Glutamatergic neuron (in vitro differentiated cells): ENCODE results near the gene ATG4C. TPM values are rescaled to one million over a fixed set of nuclear protein-coding genes. Genes with fewer than 3 reads are reported as not detected.

Experiments
- DNase-seq: peaks from one replicate; pipeline ENCODE4 v3.0.0; 2022
- H3K27ac Mint-ChIP-seq: one replicate; pipeline ENCODE4 v1.8.0; 2020; ENCODE audit warnings: mild to moderate bottlenecking, mixed read lengths, inconsistent platforms; ENCODE audit not compliant: unreplicated experiment
- H3K27me3 Mint-ChIP-seq: one replicate; pipeline ENCODE4 v1.8.0; 2020; ENCODE audit warnings: mild to moderate bottlenecking, moderate library complexity, mixed read lengths, inconsistent platforms; ENCODE audit not compliant: unreplicated experiment
- H3K36me3 Mint-ChIP-seq: one replicate; pipeline ENCODE4 v1.8.0; 2020; ENCODE audit warnings: mild to moderate bottlenecking, mixed read lengths, inconsistent platforms; ENCODE audit not compliant: unreplicated experiment
- H3K4me1 Mint-ChIP-seq: one replicate; pipeline ENCODE4 v1.8.0; 2020; ENCODE audit warnings: mild to moderate bottlenecking, low read depth, mixed read lengths, inconsistent platforms; ENCODE audit not compliant: unreplicated experiment
- H3K4me3 Mint-ChIP-seq: one replicate; pipeline ENCODE4 v1.8.0; 2020; ENCODE audit warnings: mild to moderate bottlenecking, mixed read lengths, inconsistent platforms; ENCODE audit not compliant: unreplicated experiment
- H3K9me3 Mint-ChIP-seq: one replicate; pipeline ENCODE4 v1.8.0; 2020; ENCODE audit warnings: mild to moderate bottlenecking, moderate library complexity, mixed read lengths, inconsistent platforms; ENCODE audit not compliant: unreplicated experiment
- CTCF ChIP-seq: fragments of 200-600 bp; sonication (generic); IDR thresholded peaks from one replicate; pipeline ENCODE4 v1.5.0; 2021; ENCODE audit not compliant: partially characterized antibody, unreplicated experiment
- total RNA-seq: library from RNA; stranded (reverse); fragmentation: NEBNext Ultra II Directional; extraction: Animal tissue kit (Norgen Biotek cat#: 25700); gene quantifications from one replicate; pipeline ENCODE4 v1.2.1, GENCODE V29; 2021; ENCODE audit not compliant: unreplicated experiment

The ATG4C gene
- total RNA-seq, 1 donor from 2014 or later = 8.7 TPM

- no peak for TF ChIP-seq CTCF
- DNase-seq = no peak
- H3K4me3 Mint-ChIP-seq = no peak overlapping the region
- no peaks in the 10 kb centered on the region for H3K4me1 Mint-ChIP-seq
- H3K36me3 Mint-ChIP-seq = no peaks in the 10 kb centered on the region
- H3K9me3 Mint-ChIP-seq = no peaks in the 10 kb centered on the region
- no peaks in the 10 kb centered on the region for H3K27me3 Mint-ChIP-seq
- no peak overlapping the region for H3K27ac Mint-ChIP-seq
Observed at GRCh38 chr1:62794053-62794452, 10.1 kb downstream of the ATG4C start.

- Mint-ChIP-seq H3K9me3 (peaks cover 2% of the 10 kb centered on the region), H3K36me3 (no peaks in the 10 kb centered on the region), H3K27ac (no peak overlapping the region), H3K27me3 (no peaks in the 10 kb centered on the region), H3K4me3 (no peak overlapping the region), H3K4me1 (no peaks in the 10 kb centered on the region)
- DNase-seq = no peak
- TF ChIP-seq CTCF = no peak
Observed at GRCh38 chr1:62796221-62796620, 12.3 kb downstream of the ATG4C start.

- Mint-ChIP-seq H3K27ac (no peak overlapping the region), H3K36me3 (no peaks in the 10 kb centered on the region), H3K9me3 (peaks cover 2% of the 10 kb centered on the region), H3K4me1 (no peaks in the 10 kb centered on the region), H3K4me3 (no peak overlapping the region), H3K27me3 (no peaks in the 10 kb centered on the region)
- DNase-seq = no peak
- no peak for TF ChIP-seq CTCF
Observed at GRCh38 chr1:62799688-62800087, 15.8 kb downstream of the ATG4C start.

- peaks cover 2% of the 10 kb centered on the region for H3K9me3 Mint-ChIP-seq
- DNase-seq = no peak
- TF ChIP-seq CTCF = no peak
- H3K36me3 Mint-ChIP-seq = no peaks in the 10 kb centered on the region
- H3K4me1 Mint-ChIP-seq = no peaks in the 10 kb centered on the region
- no peak overlapping the region for H3K4me3 Mint-ChIP-seq
- no peak overlapping the region for H3K27ac Mint-ChIP-seq
- H3K27me3 Mint-ChIP-seq = no peaks in the 10 kb centered on the region
Observed at GRCh38 chr1:62800281-62800680, 16.3 kb downstream of the ATG4C start.

GRCh38 chr1:62800825-62801306 is 16.9 kb downstream of the ATG4C start:
- H3K27me3 Mint-ChIP-seq = no peaks in the 10 kb centered on the region
- H3K36me3 Mint-ChIP-seq = no peaks in the 10 kb centered on the region
- H3K27ac Mint-ChIP-seq = no peak overlapping the region
- H3K4me3 Mint-ChIP-seq = no peak overlapping the region
- H3K9me3 Mint-ChIP-seq = peaks cover 2% of the 10 kb centered on the region
- no peaks in the 10 kb centered on the region for H3K4me1 Mint-ChIP-seq
- no peak for TF ChIP-seq CTCF
- DNase-seq = no peak
